IPS-18a (cell line): ENCODE measurements around the gene CCZ1.
"Not testable (repeated sequence)": the region's sequence is repeated elsewhere in the genome, so short reads cannot be mapped to it uniquely, and the experiment has no call there.

Source experiments
- H3K27ac ChIP-seq: one replicate; pipeline ENCODE4 v1.5.1; 2013; ENCODE audit warnings: low read length
- H3K27me3 ChIP-seq: one replicate; pipeline ENCODE4 v1.6.1; 2013; ENCODE audit warnings: mild to moderate bottlenecking, low read length; ENCODE audit not compliant: control insufficient read depth, insufficient read depth
- H3K36me3 ChIP-seq: one replicate; pipeline ENCODE4 v1.6.1; 2013; ENCODE audit warnings: low read depth, low read length; ENCODE audit not compliant: control insufficient read depth
- H3K4me1 ChIP-seq: one replicate; pipeline ENCODE4 v1.6.1; 2013; ENCODE audit warnings: low read depth, low read length; ENCODE audit not compliant: control insufficient read depth
- H3K4me3 ChIP-seq: one replicate; pipeline ENCODE4 v1.5.1; 2013; ENCODE audit warnings: low read length
- H3K9ac ChIP-seq: one replicate; pipeline ENCODE4 v1.6.1; 2013; ENCODE audit warnings: mild to moderate bottlenecking, low read length, moderate library complexity
- H3K9me3 ChIP-seq: one replicate; pipeline ENCODE4 v1.6.1; 2013; ENCODE audit warnings: low read depth, low read length; ENCODE audit not compliant: control insufficient read depth

Gene CCZ1

DNA sequence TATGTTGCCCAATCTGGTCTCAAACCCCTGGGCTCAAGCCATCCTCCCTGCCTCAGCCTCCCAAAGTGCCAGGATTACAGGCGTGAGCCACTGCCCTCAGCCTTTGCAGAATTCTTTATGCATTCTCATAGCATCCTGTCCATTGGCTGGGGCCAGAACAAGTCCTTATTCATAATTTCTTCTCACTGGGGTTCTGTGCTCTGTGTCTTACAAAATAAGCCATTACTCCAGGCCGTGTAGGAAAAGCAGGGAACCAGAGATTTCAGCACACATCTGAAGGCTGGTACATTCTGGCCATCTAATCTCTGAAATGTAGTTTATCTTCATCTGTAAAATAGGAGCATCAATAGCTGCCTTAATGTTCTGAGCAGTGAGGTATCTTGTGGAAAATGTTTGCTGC, 28.2 kb upstream of the CCZ1 start:
- H3K4me3 ChIP-seq, result no peak overlapping the region
- H3K4me1 ChIP-seq, result no peaks in the 10 kb centered on the region
- H3K9me3 ChIP-seq, result no peaks in the 10 kb centered on the region
- H3K27me3 ChIP-seq, result no peaks in the 10 kb centered on the region
- no peak overlapping the region for H3K9ac ChIP-seq
- no peaks in the 10 kb centered on the region for H3K36me3 ChIP-seq
- no peak overlapping the region for H3K27ac ChIP-seq

DNA sequence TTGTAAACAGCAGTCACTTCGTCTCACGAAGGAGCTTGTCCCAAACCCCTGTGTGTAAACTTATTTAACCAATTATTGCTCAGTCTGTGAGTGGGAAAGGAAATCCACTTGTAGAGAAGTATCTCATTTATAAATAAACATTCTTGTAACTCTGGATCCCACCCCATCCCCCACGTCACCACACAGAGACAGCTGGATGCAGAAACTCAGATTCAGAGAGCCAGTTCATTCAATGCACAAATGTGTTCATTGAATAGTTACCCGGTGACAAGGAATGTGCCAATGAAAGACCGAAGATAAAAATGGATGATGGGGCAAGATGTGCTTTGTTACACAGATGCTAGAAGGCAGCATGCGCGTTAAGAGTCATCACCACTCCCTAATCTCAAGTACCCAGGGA, 26.2 kb upstream of the CCZ1 start:
- no peaks in the 10 kb centered on the region for H3K36me3 ChIP-seq
- H3K9me3 ChIP-seq, result no peaks in the 10 kb centered on the region
- no peak overlapping the region for H3K4me3 ChIP-seq
- H3K4me1 ChIP-seq, result no peaks in the 10 kb centered on the region
- no peak overlapping the region for H3K27ac ChIP-seq
- H3K27me3 ChIP-seq, result no peaks in the 10 kb centered on the region
- no peak overlapping the region for H3K9ac ChIP-seq

DNA sequence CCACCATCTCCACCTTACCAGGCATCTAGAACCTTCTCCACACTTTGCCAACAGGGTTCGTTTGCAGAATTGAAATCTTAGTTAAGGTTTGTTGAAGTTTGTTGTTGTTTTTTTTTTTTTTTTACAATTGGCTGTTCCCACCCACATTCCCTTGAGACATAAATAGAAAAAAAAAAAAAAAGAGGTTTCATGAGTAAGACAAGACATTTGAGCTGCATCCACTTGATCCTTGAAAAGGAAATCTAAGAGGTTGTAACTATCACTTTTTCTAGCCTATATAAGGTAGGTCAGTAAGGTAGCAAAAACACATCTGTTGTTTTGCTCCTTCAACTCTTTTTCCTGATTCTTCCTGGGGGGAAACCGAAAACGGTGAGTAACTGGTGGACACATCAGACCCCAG, 18.9 kb upstream of the CCZ1 start:
- H3K36me3 ChIP-seq, H3K4me1 ChIP-seq, H3K27ac ChIP-seq, H3K4me3 ChIP-seq, H3K9ac ChIP-seq, H3K9me3 ChIP-seq, H3K27me3 ChIP-seq: not testable (repeated sequence)

DNA sequence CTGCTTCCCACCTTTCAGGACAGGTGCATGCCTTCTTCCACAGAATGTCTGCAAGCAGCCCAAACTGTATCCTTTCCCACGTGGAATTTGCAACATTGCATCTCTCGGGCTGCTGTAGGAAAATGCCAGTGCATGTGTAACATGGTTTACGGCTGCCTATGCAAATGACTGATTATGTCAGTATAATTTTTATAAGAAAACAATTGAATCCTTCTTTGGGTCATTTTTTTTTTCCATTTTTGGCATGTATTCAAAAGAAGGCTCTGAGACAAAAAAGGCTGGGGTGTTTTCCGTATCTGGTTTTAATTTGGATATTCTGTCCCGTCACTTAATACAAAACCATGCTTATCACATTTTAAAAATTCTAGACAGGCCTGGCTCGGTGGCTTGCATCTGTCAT, 18.4 kb upstream of the CCZ1 start:
- not testable (repeated sequence) for H3K9ac ChIP-seq, H3K4me1 ChIP-seq, H3K27me3 ChIP-seq, H3K9me3 ChIP-seq, H3K36me3 ChIP-seq, H3K27ac ChIP-seq, H3K4me3 ChIP-seq

DNA sequence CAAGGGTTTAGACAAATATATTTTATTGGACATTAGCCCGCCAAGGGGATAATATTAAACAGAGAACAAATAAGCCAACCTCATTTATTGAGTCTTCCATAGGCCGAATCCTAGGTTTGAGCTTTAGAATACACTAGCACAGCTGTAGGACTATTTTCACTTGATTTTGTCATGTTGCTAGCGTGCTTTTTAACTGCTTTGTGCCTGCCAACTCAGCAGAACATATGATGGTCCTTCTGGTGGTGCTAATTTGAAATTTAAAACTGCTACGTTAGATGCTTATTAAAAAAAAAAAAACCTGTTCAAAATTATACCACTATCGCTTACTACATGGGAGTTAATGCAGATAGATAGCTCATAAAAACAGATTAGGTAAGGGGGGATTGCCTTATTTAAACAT, 14.1 kb upstream of the CCZ1 start:
- not testable (repeated sequence) for H3K4me1 ChIP-seq, H3K9me3 ChIP-seq, H3K27me3 ChIP-seq, H3K36me3 ChIP-seq, H3K27ac ChIP-seq, H3K9ac ChIP-seq, H3K4me3 ChIP-seq

DNA sequence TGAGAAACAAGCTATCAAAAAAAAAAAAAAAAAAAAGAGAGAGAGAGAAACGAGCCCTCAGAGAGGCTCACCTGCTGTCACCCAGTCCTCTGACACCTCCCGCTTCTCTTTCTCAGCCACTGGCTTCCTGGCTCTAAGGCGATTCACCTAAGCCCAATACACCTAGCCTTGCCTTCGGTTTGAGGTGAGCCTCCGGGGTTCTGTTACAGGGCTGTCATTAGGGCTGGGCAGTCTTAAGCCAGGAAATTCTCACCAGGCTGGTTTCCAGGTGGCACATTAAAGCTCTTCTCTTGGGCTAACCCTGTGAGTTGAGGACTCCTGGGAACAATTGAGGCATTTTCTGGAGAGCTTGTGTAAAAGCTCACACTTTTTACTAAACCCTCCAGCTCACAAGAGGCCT, 10.5 kb upstream of the CCZ1 start:
- not testable (repeated sequence) for H3K4me3 ChIP-seq, H3K27me3 ChIP-seq, H3K36me3 ChIP-seq, H3K9me3 ChIP-seq, H3K9ac ChIP-seq, H3K27ac ChIP-seq, H3K4me1 ChIP-seq

DNA sequence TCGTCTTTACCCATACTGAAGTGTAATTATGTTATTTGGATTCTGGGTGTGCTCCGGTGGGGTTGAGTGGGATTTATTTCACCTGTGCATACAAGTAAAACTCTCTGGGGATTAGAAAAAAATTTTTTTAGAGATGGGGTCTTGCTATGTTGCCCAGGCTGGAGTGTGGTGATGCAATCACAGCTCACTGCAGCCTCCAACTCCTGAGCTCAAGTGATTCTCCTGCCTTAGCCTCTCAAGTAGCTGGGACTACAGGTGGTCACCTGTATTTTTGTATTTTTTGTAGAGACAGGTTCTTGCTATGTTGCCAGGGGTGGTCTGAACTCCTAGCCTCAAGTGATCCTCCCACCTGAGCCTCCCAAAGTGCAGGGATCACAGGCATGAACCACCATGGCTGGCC, 8.3 kb upstream of the CCZ1 start:
- not testable (repeated sequence) for H3K4me3 ChIP-seq, H3K36me3 ChIP-seq, H3K9ac ChIP-seq, H3K4me1 ChIP-seq, H3K27me3 ChIP-seq, H3K27ac ChIP-seq, H3K9me3 ChIP-seq

DNA sequence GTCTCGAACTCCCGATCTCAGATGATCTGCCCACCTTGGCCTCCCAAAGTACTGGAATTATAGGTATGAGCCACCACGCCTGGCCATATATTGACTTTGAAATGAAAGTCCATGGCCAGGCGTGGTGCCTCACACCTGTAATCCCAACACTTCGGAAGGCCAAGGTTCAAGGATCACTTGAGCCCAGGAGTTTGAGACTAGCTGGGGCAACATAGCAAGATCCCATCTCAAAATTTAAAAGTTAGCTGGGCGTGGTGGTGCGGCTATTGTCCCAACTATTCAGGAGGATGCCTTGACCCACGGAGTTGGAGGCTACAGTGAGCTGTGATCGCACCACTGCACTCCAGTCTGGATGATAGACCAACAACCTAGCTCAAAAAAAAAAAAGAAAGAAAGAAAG, 6.0 kb upstream of the CCZ1 start:
- H3K4me3 ChIP-seq, result no peak overlapping the region
- no peaks in the 10 kb centered on the region for H3K27me3 ChIP-seq
- no peaks in the 10 kb centered on the region for H3K9me3 ChIP-seq
- no peaks in the 10 kb centered on the region for H3K4me1 ChIP-seq
- H3K36me3 ChIP-seq, result no peaks in the 10 kb centered on the region
- H3K9ac ChIP-seq, result no peak overlapping the region
- H3K27ac ChIP-seq, result no peak overlapping the region

DNA sequence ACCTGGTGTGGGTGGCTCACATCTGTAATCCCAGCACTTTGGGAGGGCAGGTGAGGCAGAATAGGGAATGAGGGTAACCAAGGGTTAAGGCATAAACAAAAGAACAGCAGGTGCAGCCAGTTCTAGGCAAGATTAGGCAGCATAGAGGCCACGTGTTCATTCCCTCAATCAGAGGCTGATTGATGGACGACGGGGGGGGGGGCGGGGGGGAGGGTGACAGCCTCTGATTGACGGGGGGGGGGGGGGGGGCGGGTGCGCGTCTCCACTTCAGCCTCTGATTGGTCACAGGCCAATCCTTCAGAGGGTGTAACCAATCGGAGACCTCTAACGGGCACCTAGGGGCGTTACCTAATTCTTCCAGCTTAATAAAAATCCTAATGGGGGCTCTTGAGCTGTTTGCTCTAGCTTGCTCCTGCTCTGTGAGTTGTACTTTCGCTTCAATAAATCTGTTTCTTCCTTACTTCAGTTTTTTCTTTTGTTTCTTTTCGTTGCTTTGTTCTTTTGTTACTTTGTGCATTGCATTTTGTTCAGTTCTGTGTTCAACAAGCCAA, 1.1 kb upstream of the CCZ1 start:
- not testable (repeated sequence) for H3K27me3 ChIP-seq, H3K36me3 ChIP-seq, H3K4me1 ChIP-seq, H3K9me3 ChIP-seq, H3K27ac ChIP-seq, H3K9ac ChIP-seq
- peak overlapping the region; percentile 24 for H3K4me3 ChIP-seq

DNA sequence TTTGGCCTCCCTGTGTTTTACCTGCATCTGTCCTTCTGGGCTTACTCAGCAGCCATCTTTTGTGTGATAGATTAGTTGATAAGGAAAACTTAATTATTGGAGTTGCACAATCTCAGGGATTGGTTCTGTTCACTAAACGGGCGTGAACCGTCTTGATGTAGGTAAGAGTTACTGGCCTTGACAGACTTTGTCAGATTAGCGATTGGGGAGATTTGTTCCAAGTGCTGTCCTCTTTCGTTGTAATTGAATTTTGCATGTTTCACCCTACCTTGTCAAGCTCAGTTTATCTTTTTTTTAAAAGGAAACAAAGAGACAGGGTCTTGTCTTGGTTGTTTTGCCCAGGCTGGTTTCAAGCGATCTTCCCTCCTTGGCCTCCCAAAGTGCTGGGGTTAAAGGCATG, 4.5 kb downstream of the CCZ1 start:
- not testable (repeated sequence) for H3K36me3 ChIP-seq, H3K4me3 ChIP-seq, H3K4me1 ChIP-seq, H3K9me3 ChIP-seq, H3K27me3 ChIP-seq, H3K9ac ChIP-seq, H3K27ac ChIP-seq

DNA sequence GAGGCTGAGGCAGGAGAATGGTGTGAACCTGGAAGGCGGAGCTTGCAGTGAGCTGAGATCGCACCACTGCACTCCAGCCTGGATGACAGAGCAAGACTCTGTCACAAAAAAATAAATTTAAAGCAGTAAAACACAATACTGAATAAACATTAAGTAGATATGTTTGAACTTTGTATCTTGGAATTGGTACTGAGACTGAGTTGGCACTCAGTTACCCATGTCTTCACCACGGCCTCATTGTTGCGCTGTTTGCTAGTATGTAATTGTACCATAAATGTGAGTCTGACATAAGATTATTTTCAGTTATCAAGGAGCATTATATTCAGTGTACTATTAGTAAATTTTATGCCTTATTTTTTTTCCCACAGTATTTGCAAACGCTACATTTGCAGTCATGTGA, 6.2 kb downstream of the CCZ1 start:
- not testable (repeated sequence) for H3K4me1 ChIP-seq, H3K9ac ChIP-seq, H3K9me3 ChIP-seq, H3K27ac ChIP-seq, H3K27me3 ChIP-seq, H3K36me3 ChIP-seq, H3K4me3 ChIP-seq

DNA sequence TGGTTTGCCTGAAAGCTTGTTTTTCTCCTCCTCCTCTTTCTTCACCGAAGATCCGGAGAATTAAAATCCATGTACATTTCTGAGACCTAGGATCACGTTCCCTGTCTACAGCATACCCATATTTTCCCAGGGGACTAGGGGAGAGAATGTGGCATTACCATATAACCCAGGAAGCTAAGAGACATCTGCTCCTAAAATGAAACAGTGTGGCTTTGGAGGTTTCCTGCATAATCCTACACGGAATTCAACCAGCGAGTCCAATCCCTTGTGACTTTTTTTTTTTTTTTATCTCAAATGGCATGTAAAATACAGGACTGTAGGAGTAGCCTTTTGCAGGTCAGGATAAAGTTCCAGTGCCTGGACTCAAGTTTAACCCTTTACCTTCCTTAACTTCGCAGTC, 10.3 kb downstream of the CCZ1 start:
- not testable (repeated sequence) for H3K4me3 ChIP-seq, H3K9me3 ChIP-seq, H3K27me3 ChIP-seq, H3K4me1 ChIP-seq, H3K27ac ChIP-seq, H3K9ac ChIP-seq, H3K36me3 ChIP-seq

DNA sequence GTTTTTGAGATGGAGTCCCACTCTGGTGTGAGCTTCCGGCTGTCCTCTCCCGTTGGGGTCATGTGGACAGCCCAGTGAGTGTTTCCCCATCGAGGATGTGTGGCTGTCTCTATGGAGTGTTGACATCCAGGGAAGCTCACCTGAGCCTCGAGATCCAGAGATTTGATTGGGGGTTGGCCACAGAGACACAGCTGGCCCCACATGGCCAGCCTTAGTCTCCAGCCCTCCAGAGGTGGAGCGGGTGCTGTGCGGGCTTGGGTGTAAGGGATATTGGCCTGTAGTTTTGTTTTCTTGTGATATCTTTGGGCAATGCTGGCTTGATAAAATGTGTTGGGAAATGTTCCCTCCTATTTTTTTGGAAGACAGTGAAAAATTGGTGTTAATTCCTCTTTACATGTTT, 18.0 kb downstream of the CCZ1 start:
- not testable (repeated sequence) for H3K4me3 ChIP-seq, H3K9me3 ChIP-seq, H3K27me3 ChIP-seq, H3K36me3 ChIP-seq, H3K4me1 ChIP-seq, H3K9ac ChIP-seq, H3K27ac ChIP-seq
